ENCODE measurements around the gene FUZ.

Gene FUZ

DNA sequence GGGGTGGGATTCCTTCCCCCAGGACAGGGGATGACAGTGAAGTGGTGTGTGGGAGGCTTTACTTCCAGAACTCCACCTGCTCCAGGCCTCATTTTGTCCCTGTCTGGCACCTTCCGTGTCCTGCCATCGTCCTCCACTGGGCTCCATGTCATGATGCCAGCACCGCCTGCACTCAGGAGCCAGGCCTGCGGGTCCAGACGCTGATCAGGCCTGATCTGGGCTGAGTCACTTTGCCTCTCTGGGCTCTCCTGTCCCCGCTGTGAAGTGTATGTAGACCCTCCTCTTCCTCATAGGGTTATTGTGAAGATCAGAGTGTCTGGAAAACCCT, 9.6 kb downstream of the FUZ start:
- DNase-seq, result no peak

- no peak for DNase-seq
Observed at GRCh38 chr19:49802836-49803528, 10.1 kb downstream of the FUZ start.

- DNase-seq, result peak; percentile 46
Observed at GRCh38 chr19:49801966-49802661, 11.0 kb downstream of the FUZ start.

DNA sequence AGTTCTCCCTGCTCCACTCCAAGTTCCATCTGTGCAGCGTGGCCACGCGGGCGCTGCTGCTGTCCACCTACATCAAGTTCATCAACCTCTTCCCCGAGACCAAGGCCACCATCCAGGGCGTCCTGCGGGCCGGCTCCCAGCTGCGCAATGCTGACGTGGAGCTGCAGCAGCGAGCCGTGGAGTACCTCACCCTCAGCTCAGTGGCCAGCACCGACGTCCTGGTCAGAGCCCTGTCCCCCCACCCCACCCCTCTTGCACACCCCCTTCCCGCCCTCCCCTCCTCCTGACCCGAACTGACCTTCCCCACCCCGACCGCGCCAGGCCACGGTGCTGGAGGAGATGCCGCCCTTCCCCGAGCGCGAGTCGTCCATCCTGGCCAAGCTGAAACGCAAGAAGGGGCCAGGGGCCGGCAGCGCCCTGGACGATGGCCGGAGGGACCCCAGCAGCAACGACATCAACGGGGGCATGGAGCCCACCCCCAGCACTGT, 11.6 kb downstream of the FUZ start:
- DNase-seq, result no peak

- no peak for DNase-seq
Observed at GRCh38 chr19:49800771-49801170, 12.3 kb downstream of the FUZ start.

GRCh38 chr19:49799798-49800376, 13.2 kb downstream of the FUZ start:
- no peak for DNase-seq

DNA sequence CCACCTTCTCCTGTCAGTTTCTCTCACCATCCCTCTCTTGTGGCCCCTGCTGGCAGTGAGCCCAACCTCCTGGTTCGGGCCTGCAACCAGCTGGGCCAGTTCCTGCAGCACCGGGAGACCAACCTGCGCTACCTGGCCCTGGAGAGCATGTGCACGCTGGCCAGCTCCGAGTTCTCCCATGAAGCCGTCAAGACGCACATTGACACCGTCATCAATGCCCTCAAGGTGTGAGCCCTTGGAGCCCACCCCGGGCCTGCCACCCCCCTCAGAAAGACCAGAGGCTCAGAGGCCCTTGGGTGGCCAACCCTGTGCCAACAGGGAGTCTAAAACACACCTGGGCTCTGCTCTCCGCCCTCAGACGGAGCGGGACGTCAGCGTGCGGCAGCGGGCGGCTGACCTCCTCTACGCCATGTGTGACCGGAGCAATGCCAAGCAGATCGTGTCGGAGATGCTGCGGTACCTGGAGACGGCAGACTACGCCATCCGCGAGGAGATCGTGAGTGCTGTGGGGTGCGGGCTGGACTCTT, 13.8 kb downstream of the FUZ start:
- DNase-seq, result no peak

DNA sequence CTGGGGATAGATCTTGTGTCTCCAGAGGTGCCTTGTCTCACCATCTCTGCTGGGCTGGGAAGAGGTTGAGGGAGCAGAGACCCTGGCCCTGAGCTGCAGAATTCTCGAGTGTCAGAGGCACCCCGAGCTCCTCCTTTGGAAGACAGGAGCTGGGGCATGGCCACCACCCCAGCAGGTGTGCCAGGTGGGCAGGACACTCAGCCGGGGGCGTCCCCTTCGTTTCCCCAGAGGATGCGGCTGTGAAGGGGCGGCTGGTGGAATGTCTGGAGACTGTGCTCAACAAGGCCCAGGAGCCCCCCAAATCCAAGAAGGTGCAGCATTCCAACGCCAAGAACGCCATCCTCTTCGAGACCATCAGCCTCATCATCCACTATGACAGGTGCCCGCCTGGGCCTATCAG, 14.5 kb downstream of the FUZ start:
- no peak for DNase-seq

GRCh38 chr19:49795615-49796014, 17.5 kb downstream of the FUZ start:
- DNase-seq, result no peak

- no peak for DNase-seq
Observed at GRCh38 chr19:49793561-49793840, 19.6 kb downstream of the FUZ start.

- no peak for DNase-seq
Observed at GRCh38 chr19:49792829-49793560, 20.1 kb downstream of the FUZ start.

DNA sequence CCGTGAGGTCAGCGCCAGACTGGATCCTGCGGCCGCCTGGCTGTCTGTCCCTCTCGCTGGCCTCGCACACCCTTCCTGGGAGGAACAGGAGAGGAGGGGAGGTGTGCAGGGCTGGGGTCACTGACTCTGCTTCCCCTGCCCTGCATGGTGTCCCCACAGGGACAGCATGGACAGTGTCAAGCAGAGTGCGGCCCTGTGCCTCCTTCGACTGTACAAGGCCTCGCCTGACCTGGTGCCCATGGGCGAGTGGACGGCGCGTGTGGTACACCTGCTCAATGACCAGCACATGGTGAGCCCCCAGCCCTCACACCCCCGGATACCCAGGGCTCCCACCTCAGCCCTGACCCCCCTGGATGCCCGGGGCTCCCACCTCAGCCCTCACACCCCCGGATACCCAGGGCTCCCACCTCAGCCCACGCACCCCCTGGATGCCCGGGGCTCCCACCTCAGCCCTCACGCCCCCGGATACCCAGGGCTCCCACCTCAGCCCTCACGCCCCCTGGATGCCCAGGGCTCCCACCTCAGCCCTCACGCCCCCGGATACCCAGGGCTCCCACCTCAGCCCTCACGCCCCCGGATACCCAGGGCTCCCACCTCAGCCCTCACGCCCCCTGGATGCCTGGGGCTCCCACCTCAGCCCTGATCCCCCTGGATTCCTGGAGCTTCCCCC, 21.2 kb downstream of the FUZ start:
- no peak for DNase-seq

- DNase-seq, result no peak
Observed at GRCh38 chr19:49790866-49791265, 22.2 kb downstream of the FUZ start.

DNA sequence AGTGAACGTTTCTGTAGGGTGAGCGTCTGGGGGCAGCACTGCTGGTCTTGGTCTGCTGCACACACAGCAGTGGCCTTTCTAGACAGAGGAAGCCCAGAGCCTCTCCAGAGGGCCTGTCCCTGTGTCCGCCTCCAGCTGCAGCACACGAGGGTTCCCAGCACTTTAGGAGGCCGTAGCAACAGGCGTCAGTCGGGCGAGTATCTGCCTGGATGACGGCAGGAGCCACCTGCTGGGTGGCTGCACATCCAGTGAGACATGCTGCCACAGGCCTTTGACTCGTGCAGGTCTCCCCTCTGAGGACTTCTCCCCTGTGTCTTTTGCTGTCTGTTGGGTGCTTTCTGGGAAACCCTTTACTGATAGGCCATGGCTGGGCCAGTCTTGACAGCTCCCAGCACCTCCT, 24.2 kb downstream of the FUZ start:
- no peak for DNase-seq

- DNase-seq, result no peak
Observed at GRCh38 chr19:49787746-49788145, 25.3 kb downstream of the FUZ start.

DNA sequence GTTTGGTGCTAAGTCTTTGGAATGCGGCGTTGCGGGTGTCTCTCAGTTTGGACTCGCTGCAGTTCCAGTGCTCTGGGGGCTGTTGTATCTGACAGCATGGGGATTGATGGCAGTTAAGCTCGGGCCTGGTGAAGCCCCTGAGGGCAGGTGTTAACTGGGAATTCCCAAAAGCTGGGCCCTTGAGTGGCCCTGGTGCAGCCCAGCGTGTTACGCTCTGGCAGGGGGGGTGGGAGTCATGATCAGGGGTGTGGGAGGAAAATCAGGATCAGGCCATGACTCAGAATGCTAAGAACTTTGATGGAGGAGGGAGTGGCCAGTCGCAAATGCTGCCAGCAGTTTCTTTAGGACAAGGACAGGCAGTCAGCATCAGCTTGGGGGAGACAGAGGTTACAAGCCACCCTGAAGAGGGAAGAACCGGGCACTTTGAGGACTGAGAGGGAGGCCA, 26.7 kb downstream of the FUZ start:
- no peak for DNase-seq

GRCh38 chr19:49782515-49782914, 30.6 kb downstream of the FUZ start:
- DNase-seq, result no peak

- DNase-seq, result no peak
Observed at GRCh38 chr19:49781394-49781793, 31.7 kb downstream of the FUZ start.

- no peak for DNase-seq
Observed at GRCh38 chr19:49780861-49781260, 32.2 kb downstream of the FUZ start.

- DNase-seq, result no peak
Observed at GRCh38 chr19:49779731-49780555, 33.1 kb downstream of the FUZ start.

DNA sequence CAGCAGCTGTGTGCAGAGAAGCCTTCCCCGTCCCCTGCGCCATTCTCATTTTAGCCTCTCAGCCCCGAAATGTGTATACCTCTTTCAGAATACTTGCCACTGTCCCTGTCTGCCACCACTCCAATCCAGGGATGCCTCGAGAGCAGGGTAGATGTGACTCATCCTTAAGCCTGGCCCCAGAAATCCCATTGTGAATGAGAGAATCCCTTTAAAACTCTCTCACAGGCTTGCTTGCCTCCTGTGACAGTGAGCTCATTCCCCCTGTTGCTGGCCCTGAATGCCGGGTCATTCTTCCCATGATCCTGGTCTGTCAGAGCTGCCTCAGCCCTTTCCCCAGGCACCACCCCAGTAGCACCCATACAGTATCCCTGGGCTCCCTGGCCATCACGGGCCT, 36.7 kb downstream of the FUZ start:
- no peak for DNase-seq

DNA sequence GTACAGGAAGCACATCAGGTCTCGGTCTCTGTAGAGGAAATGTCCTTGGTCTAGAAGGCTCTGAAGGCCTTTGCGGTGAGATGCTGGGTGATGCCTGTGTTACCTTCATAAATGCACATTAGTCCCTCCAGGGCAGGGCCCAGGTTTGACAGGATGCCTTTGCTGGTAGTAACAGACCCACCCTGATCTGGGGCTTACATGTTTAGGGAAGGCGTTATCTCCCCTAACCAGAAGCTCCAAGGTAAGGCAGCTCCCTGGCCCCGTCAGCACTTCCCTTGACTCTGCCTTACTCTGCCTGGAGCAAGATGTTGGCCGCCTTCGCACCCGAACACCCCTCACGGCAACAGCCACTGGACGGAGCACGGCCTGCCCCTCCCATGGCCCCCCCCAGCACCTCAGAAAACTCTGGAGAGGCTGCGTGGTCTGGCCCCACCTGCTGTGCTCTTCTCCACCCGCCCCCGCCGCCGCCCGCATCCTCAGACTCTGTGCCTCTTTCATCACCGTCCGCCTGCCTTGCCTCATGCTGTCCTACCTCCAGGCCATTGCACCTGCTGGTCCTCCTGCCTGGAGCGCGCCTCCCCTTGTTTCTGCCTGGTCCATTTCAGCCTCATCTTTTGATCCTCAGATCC, 37.2 kb downstream of the FUZ start:
- DNase-seq, result no peak

Data from NCI-H2107 (cell line).